Measurements from ENCODE around the gene TP53BP2. TPM values are rescaled to one million over a fixed set of nuclear protein-coding genes. Genes with fewer than 3 reads are reported as not detected.

Gene TP53BP2
- total RNA-seq, 1 donor from 2014 or later: 22.6 TPM

DNA sequence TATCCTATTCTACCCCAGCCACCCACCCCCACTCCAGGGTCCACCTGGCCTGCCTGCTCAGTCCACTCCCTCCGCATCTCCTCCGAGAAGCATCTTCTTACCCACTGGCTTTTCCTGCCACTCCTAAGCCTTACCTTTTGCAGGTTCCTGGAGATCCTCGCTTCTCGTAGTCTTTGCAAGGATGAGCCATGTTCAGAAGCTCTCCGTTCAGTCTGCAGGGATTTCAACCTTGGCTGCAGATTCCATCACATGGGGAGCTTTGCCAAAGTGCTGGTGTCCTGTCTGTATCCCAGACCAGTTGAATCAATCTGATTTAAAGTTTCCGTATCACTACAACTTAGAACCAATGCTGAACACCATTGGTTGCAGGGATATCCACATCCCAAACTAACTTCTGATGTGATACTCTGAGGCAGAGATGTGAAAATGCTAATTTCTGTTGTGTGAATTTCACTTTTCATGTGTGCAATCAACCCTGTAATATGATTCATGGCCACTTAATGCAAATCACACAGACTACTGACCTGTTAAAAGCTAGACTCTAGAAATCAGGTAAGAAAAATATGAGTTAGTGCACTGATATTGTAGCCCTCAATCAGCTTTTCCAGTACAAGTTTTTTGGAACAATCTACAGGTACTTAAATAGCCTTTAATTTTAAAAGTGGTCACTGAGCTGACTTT lies 71.5 kb downstream of the TP53BP2 start:
- Histone ChIP-seq H3K4me3 (ENCODE audit: low read depth, low read length) (no peak overlapping the region), H3K36me3 (ENCODE audit: control insufficient read depth, insufficient read depth, low read length) (peaks cover 17% of the 10 kb centered on the region), H3K27me3 (ENCODE audit: control insufficient read depth, insufficient read depth, low read length) (no peaks in the 10 kb centered on the region)
- FAIRE-seq (no peak), DNase-seq (ENCODE audit: low read depth) (no peak)
- TF ChIP-seq, protein P1, sequence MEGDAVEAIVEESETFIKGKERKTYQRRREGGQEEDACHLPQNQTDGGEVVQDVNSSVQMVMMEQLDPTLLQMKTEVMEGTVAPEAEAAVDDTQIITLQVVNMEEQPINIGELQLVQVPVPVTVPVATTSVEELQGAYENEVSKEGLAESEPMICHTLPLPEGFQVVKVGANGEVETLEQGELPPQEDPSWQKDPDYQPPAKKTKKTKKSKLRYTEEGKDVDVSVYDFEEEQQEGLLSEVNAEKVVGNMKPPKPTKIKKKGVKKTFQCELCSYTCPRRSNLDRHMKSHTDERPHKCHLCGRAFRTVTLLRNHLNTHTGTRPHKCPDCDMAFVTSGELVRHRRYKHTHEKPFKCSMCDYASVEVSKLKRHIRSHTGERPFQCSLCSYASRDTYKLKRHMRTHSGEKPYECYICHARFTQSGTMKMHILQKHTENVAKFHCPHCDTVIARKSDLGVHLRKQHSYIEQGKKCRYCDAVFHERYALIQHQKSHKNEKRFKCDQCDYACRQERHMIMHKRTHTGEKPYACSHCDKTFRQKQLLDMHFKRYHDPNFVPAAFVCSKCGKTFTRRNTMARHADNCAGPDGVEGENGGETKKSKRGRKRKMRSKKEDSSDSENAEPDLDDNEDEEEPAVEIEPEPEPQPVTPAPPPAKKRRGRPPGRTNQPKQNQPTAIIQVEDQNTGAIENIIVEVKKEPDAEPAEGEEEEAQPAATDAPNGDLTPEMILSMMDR (IDR thresholded peaks at IDR 0.05; ENCODE audit: insufficient read depth, low read length, severe bottlenecking): no peak

DNA sequence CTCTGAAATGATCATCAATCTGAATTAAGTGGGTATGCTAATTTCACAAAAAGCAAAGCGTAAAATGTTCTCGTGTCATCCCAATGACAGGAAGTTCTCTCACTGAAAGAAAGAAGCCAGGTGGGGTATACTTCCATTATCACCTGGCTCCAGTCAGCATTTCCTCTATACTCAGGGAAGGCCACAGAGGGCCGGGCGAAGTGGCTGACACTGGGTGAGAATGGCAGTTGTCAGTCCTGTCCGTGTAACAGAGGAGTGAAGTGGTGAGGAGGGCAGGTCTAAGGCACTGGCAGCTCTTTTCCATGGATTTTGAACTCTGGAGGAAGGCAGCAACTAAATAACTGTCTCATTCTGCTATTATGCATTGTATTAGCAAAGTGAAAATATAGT lies 73.0 kb downstream of the TP53BP2 start:
- peaks cover 18% of the 10 kb centered on the region for H3K36me3 ChIP-seq (ENCODE audit: control insufficient read depth, insufficient read depth, low read length)
- DNase-seq (ENCODE audit: low read depth): no peak
- FAIRE-seq: no peak
- H3K27me3 ChIP-seq (ENCODE audit: control insufficient read depth, insufficient read depth, low read length): no peaks in the 10 kb centered on the region
- H3K4me3 ChIP-seq (ENCODE audit: low read depth, low read length): no peak overlapping the region
- TF ChIP-seq, protein P1 (IDR thresholded peaks at IDR 0.05; ENCODE audit: insufficient read depth, low read length, severe bottlenecking): no peak

DNA sequence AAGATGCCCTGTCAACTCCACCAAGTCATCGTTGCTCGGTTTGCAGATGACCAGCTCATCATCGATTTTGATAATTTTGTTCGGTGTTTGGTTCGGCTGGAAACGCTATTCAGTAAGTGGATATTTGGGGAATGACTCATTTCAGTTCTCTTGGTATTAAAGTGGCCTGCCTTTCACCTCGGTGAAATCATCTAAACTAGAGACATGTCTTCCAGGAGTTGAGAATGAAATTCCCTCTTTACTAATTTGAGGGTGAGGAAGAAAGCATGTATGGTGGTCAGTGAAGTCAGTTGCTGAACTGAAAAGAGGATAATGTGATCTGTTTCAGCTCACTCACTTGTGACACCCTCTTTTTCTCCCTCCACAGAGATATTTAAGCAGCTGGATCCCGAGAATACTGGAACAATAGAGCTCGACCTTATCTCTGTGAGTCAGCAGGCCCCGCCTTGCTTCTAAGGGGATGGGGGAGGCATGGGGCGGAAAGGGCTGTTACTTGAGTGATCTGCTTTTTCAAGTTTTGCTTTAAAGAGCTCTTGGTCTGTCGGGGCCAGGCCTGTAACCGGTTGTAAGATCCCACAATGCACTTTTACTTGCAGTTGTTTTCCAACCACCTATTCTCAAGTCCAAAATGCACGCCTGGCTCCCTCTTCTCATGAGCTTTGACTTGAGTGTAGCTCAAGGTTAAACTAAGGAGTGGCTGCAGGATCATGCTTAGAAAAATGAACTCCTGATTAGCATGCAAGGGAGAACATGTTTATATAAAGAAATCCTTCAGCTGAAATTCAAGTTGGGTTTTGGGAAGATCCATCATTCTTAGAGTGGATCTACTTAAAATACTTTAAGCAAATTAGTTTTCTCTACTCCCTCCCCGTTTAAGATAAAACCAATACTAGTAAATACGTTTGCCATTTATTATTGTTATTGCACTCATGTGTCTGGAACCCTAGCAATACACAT lies 73.7 kb downstream of the TP53BP2 start:
- no peaks in the 10 kb centered on the region for H3K27me3 ChIP-seq (ENCODE audit: control insufficient read depth, insufficient read depth, low read length)
- H3K4me3 ChIP-seq (ENCODE audit: low read depth, low read length): no peak overlapping the region
- TF ChIP-seq, protein P1 (IDR thresholded peaks at IDR 0.05; ENCODE audit: insufficient read depth, low read length, severe bottlenecking): no peak
- peaks cover 18% of the 10 kb centered on the region for H3K36me3 ChIP-seq (ENCODE audit: control insufficient read depth, insufficient read depth, low read length)
- FAIRE-seq (no peak), DNase-seq (ENCODE audit: low read depth) (peak; percentile 84)

DNA sequence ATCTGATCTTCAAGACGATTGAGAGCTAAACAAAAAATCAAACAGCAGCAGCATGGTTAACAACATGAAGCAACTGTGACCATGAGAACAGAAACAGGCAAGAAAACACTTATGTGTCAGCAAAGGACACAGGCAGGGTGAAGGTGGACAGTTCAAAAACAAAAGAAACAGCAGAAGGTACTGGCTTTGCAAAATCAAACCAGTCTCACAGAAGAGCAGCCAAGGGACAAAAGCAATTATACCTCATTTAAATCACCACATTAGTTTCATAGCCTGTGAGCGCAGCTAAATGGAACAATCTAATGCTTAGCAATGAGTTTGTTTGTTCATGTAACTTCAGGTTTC lies 74.3 kb downstream of the TP53BP2 start:
- FAIRE-seq (no peak), DNase-seq (ENCODE audit: low read depth) (no peak)
- H3K27me3 ChIP-seq (ENCODE audit: control insufficient read depth, insufficient read depth, low read length): no peaks in the 10 kb centered on the region
- TF ChIP-seq, protein P1 (IDR thresholded peaks at IDR 0.05; ENCODE audit: insufficient read depth, low read length, severe bottlenecking): no peak
- peaks cover 20% of the 10 kb centered on the region for H3K36me3 ChIP-seq (ENCODE audit: control insufficient read depth, insufficient read depth, low read length)
- no peak overlapping the region for H3K4me3 ChIP-seq (ENCODE audit: low read depth, low read length)

DNA sequence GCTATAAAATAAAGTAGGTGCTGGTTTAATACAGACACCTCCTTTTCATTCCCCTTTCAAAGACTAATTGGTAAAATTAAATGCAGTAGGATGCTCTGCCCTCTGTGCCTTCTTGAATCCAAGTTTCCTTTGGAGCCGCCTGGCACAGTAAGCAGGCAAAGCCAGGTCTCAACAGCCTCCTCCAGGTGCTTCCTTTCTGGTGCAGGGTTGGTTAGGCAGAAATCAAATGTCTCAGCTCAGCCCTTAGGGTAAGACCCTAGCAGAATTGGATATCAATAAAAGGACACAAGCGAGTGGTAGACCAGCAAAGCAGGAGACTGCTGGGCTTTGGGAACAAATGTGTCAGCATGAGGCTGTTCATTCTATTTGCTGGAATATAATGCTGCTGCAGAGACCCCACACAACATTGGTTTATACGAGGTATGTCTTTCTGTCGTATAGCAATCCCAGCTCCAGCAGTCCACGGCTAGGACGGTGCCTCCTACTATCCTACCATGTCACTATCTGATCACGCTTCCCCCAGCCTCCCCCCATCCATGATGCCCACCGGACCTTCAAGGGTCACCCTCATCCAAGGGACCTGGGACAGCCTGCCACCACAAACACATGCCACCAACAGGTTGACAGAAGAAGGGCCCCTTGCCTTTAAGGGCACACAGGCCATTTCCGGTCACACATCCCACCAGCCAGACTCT lies 75.0 kb downstream of the TP53BP2 start:
- Histone ChIP-seq H3K4me3 (ENCODE audit: low read depth, low read length) (no peak overlapping the region), H3K27me3 (ENCODE audit: control insufficient read depth, insufficient read depth, low read length) (no peaks in the 10 kb centered on the region), H3K36me3 (ENCODE audit: control insufficient read depth, insufficient read depth, low read length) (peaks cover 22% of the 10 kb centered on the region)
- FAIRE-seq: no peak
- TF ChIP-seq, protein P1 (IDR thresholded peaks at IDR 0.05; ENCODE audit: insufficient read depth, low read length, severe bottlenecking): no peak
- DNase-seq (ENCODE audit: low read depth): no peak

All from bronchial epithelial cell (primary cell).